ENCODE measurements around the gene CCDC28A.

GRCh38 chr6:138765896-138766655 lies 7.5 kb upstream of the CCDC28A start:
- TF ChIP-seq, protein P1, sequence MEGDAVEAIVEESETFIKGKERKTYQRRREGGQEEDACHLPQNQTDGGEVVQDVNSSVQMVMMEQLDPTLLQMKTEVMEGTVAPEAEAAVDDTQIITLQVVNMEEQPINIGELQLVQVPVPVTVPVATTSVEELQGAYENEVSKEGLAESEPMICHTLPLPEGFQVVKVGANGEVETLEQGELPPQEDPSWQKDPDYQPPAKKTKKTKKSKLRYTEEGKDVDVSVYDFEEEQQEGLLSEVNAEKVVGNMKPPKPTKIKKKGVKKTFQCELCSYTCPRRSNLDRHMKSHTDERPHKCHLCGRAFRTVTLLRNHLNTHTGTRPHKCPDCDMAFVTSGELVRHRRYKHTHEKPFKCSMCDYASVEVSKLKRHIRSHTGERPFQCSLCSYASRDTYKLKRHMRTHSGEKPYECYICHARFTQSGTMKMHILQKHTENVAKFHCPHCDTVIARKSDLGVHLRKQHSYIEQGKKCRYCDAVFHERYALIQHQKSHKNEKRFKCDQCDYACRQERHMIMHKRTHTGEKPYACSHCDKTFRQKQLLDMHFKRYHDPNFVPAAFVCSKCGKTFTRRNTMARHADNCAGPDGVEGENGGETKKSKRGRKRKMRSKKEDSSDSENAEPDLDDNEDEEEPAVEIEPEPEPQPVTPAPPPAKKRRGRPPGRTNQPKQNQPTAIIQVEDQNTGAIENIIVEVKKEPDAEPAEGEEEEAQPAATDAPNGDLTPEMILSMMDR (IDR thresholded peaks at IDR 0.05): peak; percentile 74 to 76 (median 74)
- no peak for TF ChIP-seq POLR2AphosphoS5 (IDR thresholded peaks at IDR 0.05)
- no peak for TF ChIP-seq POLR2A (IDR thresholded peaks at IDR 0.05; ENCODE audit: low read depth)
- TF ChIP-seq EP300 (IDR thresholded peaks at IDR 0.05): no peak

Measured in esophagus muscularis mucosa (tissue), 4 donors.